ENCODE measurements around the gene KRTAP3-1. TPM values are rescaled to one million over a fixed set of nuclear protein-coding genes. Genes with fewer than 3 reads are reported as not detected.
"Not testable (repeated sequence)": the region's sequence is repeated elsewhere in the genome, so short reads cannot be mapped to it uniquely, and the experiment has no call there.

The KRTAP3-1 gene
- total RNA-seq, 2 experiments from 2014 or later = not detected

- intact Hi-C loops (cut with micrococcal nuclease) = no loop called here
- Mint-ChIP-seq H3K4me1 (ENCODE audit: low read depth) (no peaks in the 10 kb centered on the region), H3K9me3 (no peaks in the 10 kb centered on the region), H3K4me3 (no peak overlapping the region), H3K27me3 (ENCODE audit: low read depth) (no peaks in the 10 kb centered on the region), H3K27ac (no peak overlapping the region), H3K36me3 (ENCODE audit: low read depth) (no peaks in the 10 kb centered on the region)
- DNase-seq = no peak
- CTCF ChIA-PET = interaction anchor here (0.6 kb wide), 1 partner anchor 15 kb away, joined by 3 read pairs; no protein-coding TSS in a partner anchor
Measured at GRCh38 chr17:41010441-41010840, 1.5 kb upstream of the KRTAP3-1 start.

- no peak overlapping the region for H3K27ac Mint-ChIP-seq
- CTCF ChIA-PET = interaction anchor here (0.6 kb wide), 1 partner anchor 14 kb away, joined by 3 read pairs; no protein-coding TSS in a partner anchor
- no peaks in the 10 kb centered on the region for H3K4me1 Mint-ChIP-seq (ENCODE audit: low read depth)
- DNase-seq = no peak
- no peak overlapping the region for H3K4me3 Mint-ChIP-seq
- no peaks in the 10 kb centered on the region for H3K27me3 Mint-ChIP-seq (ENCODE audit: low read depth)
- intact Hi-C loops (cut with micrococcal nuclease) = no loop called here
- no peaks in the 10 kb centered on the region for H3K36me3 Mint-ChIP-seq (ENCODE audit: low read depth)
- no peaks in the 10 kb centered on the region for H3K9me3 Mint-ChIP-seq
Measured at GRCh38 chr17:41009936-41010335, 1.0 kb upstream of the KRTAP3-1 start.

DNA sequence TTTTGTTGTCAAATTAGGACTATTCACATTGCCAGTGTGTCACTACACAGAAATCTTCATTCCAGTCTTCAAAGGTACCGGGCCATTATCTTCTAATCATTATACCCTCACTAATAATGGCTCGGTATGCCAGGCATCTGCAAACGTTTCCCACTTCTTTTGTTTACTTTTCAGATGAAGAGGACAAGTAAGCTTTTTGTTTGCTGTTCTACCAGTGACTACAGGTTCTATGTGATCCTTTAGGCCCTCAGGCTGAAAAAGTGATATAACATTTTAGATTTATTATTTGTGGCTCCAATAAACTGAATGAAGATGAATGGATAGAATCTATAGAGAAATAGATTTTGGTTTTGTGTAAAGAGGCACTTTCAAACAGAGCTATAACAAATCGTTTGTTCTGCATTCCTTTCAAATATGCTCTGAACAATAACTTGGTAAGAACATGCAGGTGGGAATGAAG lies 403 bp upstream of the KRTAP3-1 start:
- CTCF ChIA-PET = no interaction called here
- Mint-ChIP-seq H3K4me1 (ENCODE audit: low read depth) (no peaks in the 10 kb centered on the region), H3K4me3 (no peak overlapping the region), H3K27me3 (ENCODE audit: low read depth) (no peaks in the 10 kb centered on the region), H3K36me3 (ENCODE audit: low read depth) (no peaks in the 10 kb centered on the region), H3K9me3 (no peaks in the 10 kb centered on the region), H3K27ac (no peak overlapping the region)
- intact Hi-C loops (cut with micrococcal nuclease) = no loop called here
- no peak for DNase-seq

GRCh38 chr17:41004397-41004796 lies 4.5 kb downstream of the KRTAP3-1 start:
- no peaks in the 10 kb centered on the region for H3K9me3 Mint-ChIP-seq
- H3K4me1 Mint-ChIP-seq (ENCODE audit: low read depth) = no peaks in the 10 kb centered on the region
- DNase-seq = no peak

GRCh38 chr17:41003926-41004325 lies 5.0 kb downstream of the KRTAP3-1 start:
- H3K36me3 Mint-ChIP-seq (ENCODE audit: low read depth) = no peaks in the 10 kb centered on the region
- no peaks in the 10 kb centered on the region for H3K9me3 Mint-ChIP-seq
- H3K4me1 Mint-ChIP-seq (ENCODE audit: low read depth) = no peaks in the 10 kb centered on the region
- no peak for DNase-seq
- CTCF ChIA-PET = no interaction called here
- H3K27me3 Mint-ChIP-seq (ENCODE audit: low read depth) = peaks cover 5% of the 10 kb centered on the region
- H3K4me3 Mint-ChIP-seq = no peak overlapping the region
- no peak overlapping the region for H3K27ac Mint-ChIP-seq
- intact Hi-C loops (cut with micrococcal nuclease) = no loop called here

More at GRCh38 chr17:41004397-41004796, 4.5 kb downstream of the KRTAP3-1 start:
- intact Hi-C loops (cut with micrococcal nuclease) = no loop called here
- Mint-ChIP-seq H3K36me3 (ENCODE audit: low read depth) (no peaks in the 10 kb centered on the region), H3K4me3 (no peak overlapping the region), H3K27ac (no peak overlapping the region), H3K27me3 (ENCODE audit: low read depth) (peaks cover 4% of the 10 kb centered on the region)
- CTCF ChIA-PET = no interaction called here

GRCh38 chr17:41002814-41003213 lies 6.1 kb downstream of the KRTAP3-1 start:
- H3K4me3 Mint-ChIP-seq = no peak overlapping the region
- H3K4me1 Mint-ChIP-seq (ENCODE audit: low read depth) = no peaks in the 10 kb centered on the region
- H3K27me3 Mint-ChIP-seq (ENCODE audit: low read depth) = peaks cover 9% of the 10 kb centered on the region
- no peaks in the 10 kb centered on the region for H3K36me3 Mint-ChIP-seq (ENCODE audit: low read depth)
- no peak for DNase-seq
- CTCF ChIA-PET = no interaction called here
- H3K27ac Mint-ChIP-seq = no peak overlapping the region
- intact Hi-C loops (cut with micrococcal nuclease) = no loop called here
- no peaks in the 10 kb centered on the region for H3K9me3 Mint-ChIP-seq

DNA sequence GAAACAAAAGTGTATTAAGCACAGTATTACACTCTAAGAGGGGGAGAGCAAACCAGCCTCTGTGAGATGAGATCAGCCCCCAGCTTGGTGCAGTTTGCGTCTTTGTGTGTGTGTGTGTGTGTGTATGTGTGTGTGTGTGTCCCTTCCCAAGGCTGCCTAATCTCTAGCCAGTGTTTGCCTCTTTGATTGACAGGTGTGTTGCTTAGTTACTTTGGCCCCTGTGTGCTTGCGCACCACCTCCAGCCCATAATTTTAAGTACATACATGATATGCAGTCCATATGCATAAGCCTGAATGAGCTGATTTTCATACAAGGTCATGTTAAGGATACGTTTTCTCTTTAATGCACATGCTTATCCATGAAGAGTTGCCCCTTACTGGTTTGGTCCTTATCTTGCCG lies 7.1 kb downstream of the KRTAP3-1 start:
- Mint-ChIP-seq H3K4me1 (ENCODE audit: low read depth) (no peaks in the 10 kb centered on the region), H3K27ac (no peak overlapping the region), H3K27me3 (ENCODE audit: low read depth) (peaks cover 14% of the 10 kb centered on the region), H3K9me3 (no peaks in the 10 kb centered on the region), H3K4me3 (no peak overlapping the region), H3K36me3 (ENCODE audit: low read depth) (no peaks in the 10 kb centered on the region)
- CTCF ChIA-PET = no interaction called here
- intact Hi-C loops (cut with micrococcal nuclease) = no loop called here
- no peak for DNase-seq

GRCh38 chr17:40999563-40999962 lies 9.4 kb downstream of the KRTAP3-1 start, which contains the start of gene KRTAP3-2:
KRTAP3-2 (minus strand) TSS chr17:40999906; CDS start chr17:40999853, 53 bp downstream.
- H3K27me3 Mint-ChIP-seq (ENCODE audit: low read depth) = peaks cover 20% of the 10 kb centered on the region
- DNase-seq; intact Hi-C loops (cut with micrococcal nuclease); H3K4me3 Mint-ChIP-seq; CTCF ChIA-PET; H3K27ac Mint-ChIP-seq; H3K9me3 Mint-ChIP-seq; H3K4me1 Mint-ChIP-seq (ENCODE audit: low read depth); H3K36me3 Mint-ChIP-seq (ENCODE audit: low read depth): not testable (repeated sequence)

DNA sequence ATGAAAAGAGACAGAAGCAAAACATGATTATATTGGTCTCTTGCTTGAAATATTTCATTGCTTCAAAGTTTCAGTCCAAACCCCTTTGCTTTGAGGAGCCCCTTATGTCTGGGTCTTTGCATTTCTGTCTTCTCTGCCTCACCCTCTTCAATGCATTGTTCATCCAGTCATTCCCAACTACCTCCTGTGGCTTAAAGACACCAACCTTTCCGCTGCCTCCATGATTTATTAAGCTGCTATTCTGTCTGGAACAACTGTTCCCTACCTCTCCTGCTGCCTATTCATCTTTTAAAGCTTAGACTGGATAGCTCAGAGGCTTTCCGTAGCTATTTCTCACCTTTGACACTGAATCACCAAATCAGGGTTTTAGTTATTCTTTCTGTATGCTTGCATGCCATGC lies 11.6 kb downstream of the KRTAP3-1 start:
- no peaks in the 10 kb centered on the region for H3K36me3 Mint-ChIP-seq (ENCODE audit: low read depth)
- no peak overlapping the region for H3K27ac Mint-ChIP-seq
- H3K4me1 Mint-ChIP-seq (ENCODE audit: low read depth) = no peaks in the 10 kb centered on the region
- no peak overlapping the region for H3K4me3 Mint-ChIP-seq
- intact Hi-C loops (cut with micrococcal nuclease) = no loop called here
- no peak for DNase-seq
- peaks cover 31% of the 10 kb centered on the region for H3K27me3 Mint-ChIP-seq (ENCODE audit: low read depth)
- CTCF ChIA-PET = no interaction called here
- H3K9me3 Mint-ChIP-seq = no peaks in the 10 kb centered on the region

GRCh38 chr17:40996829-40997228 lies 12.1 kb downstream of the KRTAP3-1 start:
- Mint-ChIP-seq H3K27me3 (ENCODE audit: low read depth) (peaks cover 33% of the 10 kb centered on the region), H3K27ac (no peak overlapping the region), H3K36me3 (ENCODE audit: low read depth) (no peaks in the 10 kb centered on the region)

DNA sequence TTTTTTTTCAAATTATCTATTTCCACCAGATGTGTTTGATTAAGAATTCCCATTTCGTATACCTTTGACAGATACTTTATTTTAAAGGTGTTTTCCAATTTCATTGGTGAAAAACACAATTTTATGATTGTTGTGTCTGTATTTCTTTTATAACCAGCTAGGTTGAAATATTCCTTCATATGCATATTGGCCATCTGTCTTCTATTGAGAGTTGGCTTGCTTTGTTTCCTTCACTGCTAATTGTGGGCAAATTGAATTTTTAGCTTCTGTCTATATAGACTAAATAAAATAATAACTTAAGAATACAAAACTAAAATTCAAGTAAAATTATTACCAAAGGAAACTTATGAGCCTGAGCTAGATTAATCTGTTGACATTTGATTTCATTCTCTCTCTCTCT lies 13.8 kb downstream of the KRTAP3-1 start:
- no peaks in the 10 kb centered on the region for H3K36me3 Mint-ChIP-seq (ENCODE audit: low read depth)
- CTCF ChIA-PET = interaction anchor here (0.6 to 0.7 kb wide), 2 partner anchors 15 to 1342 kb away, joined by 3 read pairs; no protein-coding TSS in a partner anchor
- no peak overlapping the region for H3K4me3 Mint-ChIP-seq
- intact Hi-C loops (cut with micrococcal nuclease) = no loop called here
- H3K27me3 Mint-ChIP-seq (ENCODE audit: low read depth) = peaks cover 32% of the 10 kb centered on the region
- H3K9me3 Mint-ChIP-seq = no peaks in the 10 kb centered on the region
- no peak overlapping the region for H3K27ac Mint-ChIP-seq
- H3K4me1 Mint-ChIP-seq (ENCODE audit: low read depth) = no peaks in the 10 kb centered on the region
- no peak for DNase-seq

More at GRCh38 chr17:40996829-40997228, 12.1 kb downstream of the KRTAP3-1 start:
- no peaks in the 10 kb centered on the region for H3K4me1 Mint-ChIP-seq (ENCODE audit: low read depth)
- no peak overlapping the region for H3K4me3 Mint-ChIP-seq
- intact Hi-C loops (cut with micrococcal nuclease) = no loop called here
- no peak for DNase-seq
- no peaks in the 10 kb centered on the region for H3K9me3 Mint-ChIP-seq
- CTCF ChIA-PET = interaction anchor here (0.7 kb wide), 1 partner anchor 17 kb away, joined by 3 read pairs; no protein-coding TSS in a partner anchor

DNA sequence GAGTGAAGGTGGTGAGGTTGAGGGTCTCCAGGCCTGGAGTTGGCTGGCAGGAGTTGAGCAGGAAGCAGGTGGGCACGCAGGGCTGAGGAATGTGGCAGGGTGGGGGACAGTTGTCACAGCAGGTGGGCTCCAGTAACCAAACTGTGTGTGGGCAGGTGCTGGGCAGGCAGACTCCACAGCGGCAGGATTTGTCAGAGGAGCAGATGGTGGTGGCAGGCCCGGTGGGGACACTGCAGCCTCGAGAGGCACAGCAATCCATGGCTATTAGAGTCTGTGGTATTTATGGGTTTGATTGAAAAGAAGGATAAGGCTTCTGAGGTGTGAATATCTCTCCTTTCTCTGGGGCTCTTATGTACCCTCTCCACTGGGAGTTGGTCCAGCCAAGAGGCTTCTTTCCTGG lies 15.1 kb downstream of the KRTAP3-1 start, which contains the start of gene KRTAP3-3:
TSS of gene KRTAP3-3 (minus strand) at position 326 of the 400 bp plus-strand sequence. CDS start at position 259, 67 bp downstream.
- intact Hi-C loops (cut with micrococcal nuclease) = no loop called here
- no peak within 1 kb of the TSS for H3K27ac Mint-ChIP-seq
- CTCF ChIA-PET = no interaction called here
- H3K4me1 Mint-ChIP-seq (ENCODE audit: low read depth) = no peaks in the 10 kb centered on the region
- DNase-seq = no peak
- peaks cover 28% of the 10 kb centered on the region for H3K27me3 Mint-ChIP-seq (ENCODE audit: low read depth)
- no peaks in the 10 kb centered on the region for H3K9me3 Mint-ChIP-seq
- H3K4me3 Mint-ChIP-seq = no peak within 1 kb of the TSS
- no peaks in the 10 kb centered on the region for H3K36me3 Mint-ChIP-seq (ENCODE audit: low read depth)

DNA sequence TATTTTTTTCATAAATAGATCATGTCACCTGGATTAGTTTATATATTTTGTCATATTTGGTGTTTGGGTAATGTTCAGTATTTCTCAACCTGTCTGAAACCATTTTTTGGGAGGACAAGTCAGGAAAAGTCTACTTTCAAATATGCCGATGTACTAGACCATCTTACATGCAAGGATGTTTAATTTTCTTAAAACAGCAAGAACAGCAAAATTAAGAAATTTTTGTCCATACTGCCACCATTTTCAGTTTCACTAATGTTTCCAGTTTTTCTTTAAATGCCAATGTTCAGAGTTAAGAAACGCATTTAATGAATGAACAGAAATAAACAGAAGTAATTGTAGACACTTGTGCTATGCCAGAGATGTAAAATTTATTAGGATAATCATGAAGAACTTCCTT lies 15.8 kb downstream of the KRTAP3-1 start:
- intact Hi-C loops (cut with micrococcal nuclease) = no loop called here
- no peak for DNase-seq
- Mint-ChIP-seq H3K27ac (no peak overlapping the region), H3K27me3 (ENCODE audit: low read depth) (peaks cover 24% of the 10 kb centered on the region), H3K36me3 (ENCODE audit: low read depth) (no peaks in the 10 kb centered on the region), H3K4me1 (ENCODE audit: low read depth) (no peaks in the 10 kb centered on the region), H3K9me3 (no peaks in the 10 kb centered on the region), H3K4me3 (no peak overlapping the region)
- CTCF ChIA-PET = no interaction called here

All from activated naive CD4-positive, alpha-beta T cell treated with anti-CD3 and anti-CD28 coated beads for 36 hours (primary cell).